GM19467 (cell line): ENCODE results near the gene CKS1B.
A peak's percentile ranks its signal among the peaks of the same experiment; 100 is the strongest.
"Not testable (repeated sequence)": the region's sequence is repeated elsewhere in the genome, so short reads cannot be mapped to it uniquely, and the experiment has no call there.

Experiments used
- ATAC-seq: cut with Tn5 transposase; IDR thresholded peaks from one replicate; pipeline ENCODE4 v1.9.1; 2021; ENCODE audit warnings: mild to moderate bottlenecking, moderate library complexity; ENCODE audit not compliant: unreplicated experiment

Gene CKS1B

DNA sequence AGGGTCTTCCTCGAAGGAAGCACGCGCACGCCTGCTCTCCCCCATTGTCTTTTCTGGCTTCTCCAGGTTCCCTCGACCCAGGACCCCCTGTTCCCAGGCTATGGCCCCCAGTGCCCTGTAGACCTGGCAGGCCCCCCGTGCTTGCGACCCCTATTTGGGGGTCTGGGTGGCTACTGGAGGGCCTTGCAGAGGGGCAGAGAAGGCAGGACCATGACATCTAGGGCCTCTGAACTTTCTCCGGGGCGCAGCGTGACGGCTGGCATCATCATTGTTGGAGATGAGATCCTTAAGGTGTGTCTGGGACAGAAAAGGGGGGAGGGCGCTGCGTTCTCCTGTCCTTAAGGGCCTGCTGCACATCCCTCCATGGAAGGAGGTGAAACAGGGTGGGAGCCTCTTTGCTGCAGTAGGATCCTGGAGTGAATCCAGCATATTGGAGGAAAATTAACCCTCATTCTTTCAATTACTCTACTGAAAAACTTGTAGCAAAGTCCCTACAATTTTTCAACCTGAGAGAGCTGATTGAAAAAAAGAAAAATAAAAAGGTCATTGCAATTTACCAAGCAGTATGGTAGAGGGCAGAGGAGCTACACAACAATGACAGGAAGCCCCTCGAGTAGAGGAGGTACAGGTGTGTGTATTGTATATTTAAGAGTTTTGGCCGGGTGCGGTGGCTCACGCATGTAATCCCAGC is 9.4 kb downstream of the CKS1B start:
- no peak for ATAC-seq

DNA sequence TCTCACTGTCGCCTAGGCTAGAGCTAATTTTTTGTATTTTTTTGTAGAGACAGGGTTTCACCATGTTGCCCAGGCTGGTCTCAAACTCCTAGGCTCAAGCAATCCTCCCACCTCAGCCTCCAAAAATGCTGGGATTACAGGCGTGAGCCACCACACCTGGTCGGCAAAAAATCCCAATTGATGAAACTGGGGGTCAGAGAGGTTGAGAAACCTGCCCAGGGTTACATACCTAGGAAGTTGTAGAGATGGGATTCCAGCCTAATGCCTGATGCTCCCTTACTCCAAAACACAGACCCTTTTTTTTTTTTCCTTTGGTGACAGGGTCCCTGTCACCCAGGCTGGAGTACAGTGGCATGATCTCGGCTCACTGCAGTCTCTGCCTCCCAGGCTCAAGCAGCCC is 12.3 kb downstream of the CKS1B start:
- not testable (repeated sequence) for ATAC-seq

DNA sequence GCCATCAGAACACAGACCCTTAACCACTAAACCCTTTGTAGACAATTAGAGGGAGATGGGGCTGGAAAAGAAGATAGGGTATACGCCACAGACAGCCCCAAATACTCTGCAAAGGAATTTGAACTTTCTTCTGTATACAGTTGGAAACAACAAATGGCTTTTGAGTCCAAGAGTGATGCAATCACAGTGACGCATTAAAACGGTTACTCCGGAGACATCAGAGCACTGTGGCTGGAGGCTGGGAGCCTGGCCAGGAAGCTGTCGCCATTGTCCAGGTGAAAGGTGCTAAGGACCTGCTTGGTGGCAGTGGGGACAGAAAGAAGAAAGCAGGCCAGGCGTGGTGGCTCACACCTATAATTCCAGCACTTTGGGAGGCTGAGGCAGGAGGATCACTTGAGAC is 12.8 kb downstream of the CKS1B start:
- no peak for ATAC-seq

DNA sequence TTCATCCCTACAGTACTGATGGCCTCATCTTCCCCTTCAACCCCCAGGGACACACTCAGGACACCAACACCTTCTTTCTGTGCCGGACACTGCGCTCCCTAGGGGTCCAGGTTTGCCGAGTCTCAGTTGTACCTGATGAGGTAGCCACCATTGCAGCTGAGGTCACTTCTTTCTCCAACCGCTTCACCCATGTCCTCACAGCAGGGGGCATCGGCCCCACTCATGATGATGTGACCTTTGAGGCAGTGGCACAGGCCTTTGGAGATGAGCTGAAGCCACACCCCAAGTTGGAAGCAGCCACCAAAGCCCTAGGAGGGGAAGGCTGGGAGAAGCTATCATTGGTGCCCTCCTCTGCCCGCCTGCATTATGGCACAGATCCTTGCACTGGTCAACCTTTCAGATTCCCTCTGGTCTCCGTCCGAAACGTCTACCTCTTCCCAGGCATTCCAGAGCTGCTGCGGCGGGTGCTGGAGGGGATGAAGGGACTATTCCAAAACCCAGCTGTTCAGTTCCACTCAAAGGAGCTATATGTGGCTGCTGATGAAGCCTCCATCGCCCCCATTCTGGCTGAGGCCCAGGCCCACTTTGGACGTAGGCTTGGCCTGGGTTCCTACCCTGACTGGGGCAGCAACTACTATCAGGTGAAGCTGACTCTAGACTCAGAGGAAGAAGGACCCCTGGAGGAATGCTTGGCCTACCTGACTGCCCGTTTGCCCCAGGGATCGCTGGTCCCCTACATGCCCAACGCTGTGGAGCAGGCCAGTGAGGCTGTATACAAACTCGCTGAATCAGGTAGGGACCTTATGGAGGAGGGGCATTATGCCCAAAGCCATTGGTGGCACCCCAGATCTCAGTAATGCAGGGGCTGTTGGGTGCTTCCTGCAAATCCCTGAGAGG is 13.8 kb downstream of the CKS1B start:
- ATAC-seq, result no peak

DNA sequence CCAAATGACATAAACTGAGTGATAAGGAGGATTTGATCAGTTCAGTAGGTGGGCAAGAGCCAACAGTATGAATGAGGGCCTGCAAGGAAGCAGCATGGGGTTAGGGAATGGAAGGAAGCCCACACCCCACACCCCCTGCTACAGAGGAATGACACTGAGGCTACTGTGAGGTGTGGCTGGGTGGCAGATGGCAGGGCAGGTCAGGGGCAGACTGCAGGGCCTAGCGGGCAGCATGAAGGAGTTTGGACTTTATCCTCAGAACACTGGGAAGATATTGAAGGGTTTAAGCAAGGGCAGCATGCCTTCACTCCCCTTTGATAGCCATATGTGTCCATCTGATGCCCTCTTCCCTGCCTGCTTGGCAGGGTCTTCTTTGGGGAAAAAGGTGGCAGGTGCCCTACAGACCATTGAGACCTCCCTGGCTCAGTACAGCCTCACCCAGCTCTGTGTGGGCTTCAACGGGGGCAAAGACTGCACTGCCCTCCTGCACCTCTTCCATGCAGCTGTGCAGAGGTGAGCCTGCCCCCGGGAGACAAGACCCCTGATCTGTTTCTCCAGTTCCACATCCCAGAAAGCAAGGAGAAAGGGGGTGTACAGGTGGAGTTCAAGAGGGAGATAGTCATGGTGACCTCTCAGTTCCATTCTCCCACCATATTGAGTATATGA is 14.8 kb downstream of the CKS1B start:
- ATAC-seq, result no peak

DNA sequence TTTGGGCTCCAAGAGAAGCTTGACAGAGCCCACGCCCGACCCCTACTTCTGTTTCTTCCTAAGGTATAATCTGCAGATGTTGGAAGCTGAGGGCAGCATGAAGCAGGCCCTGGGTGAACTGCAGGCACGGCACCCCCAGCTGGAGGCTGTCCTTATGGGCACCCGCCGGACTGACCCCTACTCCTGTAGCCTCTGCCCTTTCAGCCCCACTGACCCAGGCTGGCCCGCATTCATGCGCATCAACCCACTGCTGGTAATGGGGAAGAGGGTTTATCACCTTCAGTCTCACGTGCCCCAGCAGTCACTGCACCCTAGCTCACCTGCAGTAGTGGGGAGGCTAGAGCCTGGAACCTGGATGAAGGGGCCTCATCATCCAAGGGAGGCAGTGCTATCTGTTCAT is 15.8 kb downstream of the CKS1B start:
- no peak for ATAC-seq

DNA sequence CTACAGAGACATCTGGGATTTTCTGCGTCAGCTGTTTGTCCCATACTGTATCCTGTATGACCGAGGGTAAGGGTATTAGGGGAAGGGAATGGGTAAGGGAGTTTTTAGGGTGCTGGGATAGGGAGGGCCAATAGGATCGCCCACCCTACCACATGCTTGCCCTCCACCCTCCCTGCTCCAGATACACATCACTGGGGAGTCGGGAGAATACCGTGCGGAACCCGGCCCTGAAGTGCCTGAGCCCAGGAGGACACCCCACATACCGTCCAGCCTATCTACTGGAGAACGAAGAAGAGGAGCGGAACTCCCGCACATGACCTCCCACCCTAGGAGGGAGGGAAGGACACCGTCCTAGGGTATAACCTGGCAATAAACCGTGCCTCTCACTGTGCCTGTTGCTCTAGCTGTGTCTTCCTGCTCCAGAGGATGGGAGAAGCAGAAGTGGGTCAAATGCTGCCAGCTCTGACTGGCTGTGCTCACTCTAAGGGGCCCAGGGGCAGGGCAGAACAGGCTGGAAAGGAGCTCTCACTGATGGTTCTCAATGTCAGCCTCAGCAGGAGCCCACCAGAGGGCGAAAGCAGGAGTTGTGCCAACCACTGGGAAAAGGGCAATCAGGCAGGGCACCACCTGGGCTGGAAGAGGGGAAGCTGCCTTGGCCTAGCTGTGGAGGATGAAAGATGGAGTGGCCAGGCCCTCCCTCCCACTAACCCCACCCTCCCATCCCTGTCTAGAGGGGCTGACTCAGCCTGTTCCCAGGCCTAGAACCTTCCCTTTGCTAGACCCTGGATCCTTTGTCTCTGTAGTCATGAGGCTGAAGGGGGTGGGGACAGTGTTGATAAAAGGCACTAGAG is 18.5 kb downstream of the CKS1B start:
- no peak for ATAC-seq

DNA sequence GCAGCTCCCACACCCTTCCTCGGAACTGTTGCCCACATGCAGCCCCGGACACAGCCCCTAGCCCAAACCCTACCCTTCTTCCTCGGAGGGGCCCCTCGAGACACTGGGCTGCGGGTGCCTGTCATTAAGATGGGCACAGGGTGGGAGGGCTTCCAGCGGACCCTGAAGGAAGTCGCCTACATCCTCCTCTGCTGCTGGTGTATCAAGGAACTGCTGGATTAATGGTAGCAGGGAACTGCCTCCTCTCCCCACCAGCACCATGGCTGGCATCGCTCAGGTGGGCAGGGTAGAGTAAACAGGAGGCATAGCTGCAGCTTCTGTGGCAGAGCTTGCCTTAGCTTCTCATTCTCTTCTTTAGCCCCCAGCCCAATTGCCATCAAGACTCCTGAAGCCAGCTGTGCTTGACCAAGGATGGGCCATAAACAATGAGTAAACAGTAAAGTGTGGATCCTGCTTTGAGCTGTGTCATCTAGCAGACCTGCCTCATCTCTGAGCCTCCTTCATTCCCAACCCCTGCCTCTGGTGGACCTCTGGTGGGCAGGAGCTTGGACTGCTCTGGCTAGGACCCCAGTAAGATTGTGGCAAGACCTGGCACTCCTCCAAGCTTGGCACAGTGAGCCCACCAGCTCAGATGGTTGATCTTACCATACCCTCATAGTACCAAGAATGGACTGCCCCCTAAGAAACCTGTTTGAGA is 19.2 kb downstream of the CKS1B start, which contains the start of gene LENEP:
LENEP (plus strand) TSS at position 15 of the 697 bp plus-strand sequence; CDS start at position 37, 22 bp downstream.
- no peak for ATAC-seq

DNA sequence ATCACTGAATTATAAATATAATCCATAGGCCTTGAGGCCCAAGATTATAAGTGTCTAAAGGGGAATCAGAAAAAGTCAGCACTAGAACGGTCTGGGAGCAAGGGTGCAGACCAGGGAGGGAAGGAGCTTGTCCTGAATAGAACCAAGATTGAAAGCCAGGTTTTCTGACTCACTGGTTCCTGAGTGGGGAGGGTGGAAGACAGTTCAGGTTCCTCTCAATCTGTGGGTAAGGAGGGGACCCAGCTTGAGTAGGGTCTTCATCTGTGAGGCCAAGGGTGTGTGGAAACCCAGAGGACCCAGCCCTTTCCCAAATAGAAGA is 19.7 kb downstream of the CKS1B start:
- no peak for ATAC-seq

DNA sequence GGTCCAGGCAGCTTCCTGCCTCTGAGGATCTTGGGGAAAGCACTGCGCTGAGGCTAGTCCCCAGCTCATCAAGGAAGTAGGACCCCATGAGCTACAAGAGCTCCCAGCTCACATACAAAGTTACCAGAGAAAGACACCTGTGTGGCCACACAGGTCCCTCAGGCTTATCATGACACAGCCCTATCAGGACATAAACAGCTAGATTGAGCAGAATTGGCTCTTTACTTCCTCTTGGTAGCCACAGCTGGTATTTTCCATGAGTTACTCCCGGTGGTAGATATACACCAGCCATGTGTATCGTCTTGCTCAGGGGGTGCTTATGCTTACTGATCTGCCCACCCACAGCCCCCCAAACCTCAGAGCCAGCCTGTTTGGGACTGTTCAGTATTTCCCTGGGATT is 20.1 kb downstream of the CKS1B start:
- ATAC-seq, result no peak

DNA sequence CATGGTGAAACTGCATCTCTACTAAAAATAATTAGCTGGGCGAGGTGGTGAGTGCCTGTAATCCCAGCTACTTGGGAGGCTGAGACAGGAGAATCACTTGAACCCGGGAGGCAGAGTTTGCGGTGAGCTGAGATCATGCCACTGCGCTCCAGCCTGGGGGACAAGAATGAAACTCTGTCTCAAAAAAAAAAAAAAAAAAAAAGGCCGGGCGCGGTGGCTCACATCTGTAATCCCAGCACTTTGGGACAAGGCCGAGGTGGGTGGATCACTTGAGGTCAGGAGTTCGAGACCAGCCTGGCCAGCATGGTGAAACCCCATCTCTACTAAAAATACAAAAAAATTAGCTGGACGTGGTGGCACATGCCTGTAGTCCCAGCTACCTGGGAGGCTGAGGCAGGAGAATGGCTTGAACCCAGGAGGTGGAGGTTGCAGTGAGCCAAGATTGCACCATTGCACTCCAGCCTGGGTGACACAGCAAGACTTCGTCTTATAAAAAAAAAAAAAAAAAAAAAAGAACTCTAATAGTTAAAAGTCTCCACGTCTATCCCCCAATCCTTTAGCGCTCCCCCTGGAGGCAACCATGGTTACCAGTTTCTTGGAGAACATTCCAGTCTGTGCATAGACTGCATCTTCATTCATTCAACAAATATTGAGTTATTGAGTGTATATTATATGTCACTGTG is 21.0 kb downstream of the CKS1B start:
- ATAC-seq, result not testable (repeated sequence)

DNA sequence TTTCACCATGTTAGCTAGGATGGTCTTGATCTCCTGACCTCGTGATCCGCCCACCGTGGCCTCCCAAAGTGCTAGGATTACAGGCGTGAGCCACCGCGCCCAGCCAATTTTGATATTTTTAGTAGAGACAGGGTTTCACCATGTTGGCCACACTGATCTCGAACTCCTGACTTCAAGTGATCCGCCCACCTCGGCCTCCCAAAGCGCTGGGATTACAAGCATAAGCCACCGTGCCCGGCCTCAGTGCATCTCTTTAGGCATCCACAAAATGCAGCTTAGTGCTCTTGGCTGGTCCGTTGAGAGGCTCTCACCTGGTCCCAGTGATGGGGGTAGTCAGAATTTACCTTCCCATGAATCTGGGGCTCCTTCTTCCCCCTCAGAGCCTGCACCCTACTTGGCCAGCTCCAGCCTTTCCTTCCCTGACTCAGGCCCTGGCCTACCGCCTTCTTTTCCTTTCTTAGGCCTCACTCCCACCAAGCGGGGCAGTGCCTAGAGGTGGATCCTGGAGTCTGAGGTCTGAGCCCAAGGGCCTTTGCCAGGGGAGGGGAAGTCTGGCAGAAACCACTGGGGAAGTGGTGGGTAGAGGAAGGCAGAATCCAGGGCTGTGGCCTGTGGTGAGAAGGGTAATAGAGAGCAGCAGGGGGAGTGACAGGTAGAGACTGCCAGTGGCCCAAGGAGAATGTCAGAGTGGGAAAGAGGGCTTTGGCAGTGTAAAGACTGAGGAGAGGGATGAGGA is 22.7 kb downstream of the CKS1B start:
- ATAC-seq, result no peak

DNA sequence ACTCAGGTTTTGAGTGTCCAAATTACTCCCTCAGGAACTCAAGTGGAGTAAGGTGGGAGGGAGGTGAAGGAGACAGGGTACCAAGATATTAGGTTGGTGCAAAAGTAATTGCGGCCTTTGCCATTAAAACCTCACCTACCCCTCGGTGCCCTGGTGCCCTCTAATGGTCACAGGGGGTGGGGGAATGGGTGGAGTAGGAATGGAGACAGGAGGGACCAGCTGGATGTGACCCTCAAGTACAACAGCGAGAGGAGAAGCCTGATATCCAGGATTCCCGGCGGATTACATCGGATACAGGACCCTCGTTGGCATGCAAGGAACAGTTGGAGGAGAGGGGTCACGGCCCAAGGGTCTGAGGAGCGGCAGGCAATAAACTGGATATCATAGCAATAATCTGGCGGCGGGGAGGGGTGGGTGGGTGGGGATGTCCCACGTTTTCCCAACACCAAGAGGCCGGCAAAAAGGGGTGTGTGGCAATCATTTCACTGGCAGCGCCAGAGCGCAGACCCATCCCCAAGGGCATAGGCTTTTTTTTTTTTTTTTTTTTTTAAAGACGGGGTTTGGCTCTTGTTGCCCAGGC is 23.8 kb downstream of the CKS1B start:
- ATAC-seq, result no peak

DNA sequence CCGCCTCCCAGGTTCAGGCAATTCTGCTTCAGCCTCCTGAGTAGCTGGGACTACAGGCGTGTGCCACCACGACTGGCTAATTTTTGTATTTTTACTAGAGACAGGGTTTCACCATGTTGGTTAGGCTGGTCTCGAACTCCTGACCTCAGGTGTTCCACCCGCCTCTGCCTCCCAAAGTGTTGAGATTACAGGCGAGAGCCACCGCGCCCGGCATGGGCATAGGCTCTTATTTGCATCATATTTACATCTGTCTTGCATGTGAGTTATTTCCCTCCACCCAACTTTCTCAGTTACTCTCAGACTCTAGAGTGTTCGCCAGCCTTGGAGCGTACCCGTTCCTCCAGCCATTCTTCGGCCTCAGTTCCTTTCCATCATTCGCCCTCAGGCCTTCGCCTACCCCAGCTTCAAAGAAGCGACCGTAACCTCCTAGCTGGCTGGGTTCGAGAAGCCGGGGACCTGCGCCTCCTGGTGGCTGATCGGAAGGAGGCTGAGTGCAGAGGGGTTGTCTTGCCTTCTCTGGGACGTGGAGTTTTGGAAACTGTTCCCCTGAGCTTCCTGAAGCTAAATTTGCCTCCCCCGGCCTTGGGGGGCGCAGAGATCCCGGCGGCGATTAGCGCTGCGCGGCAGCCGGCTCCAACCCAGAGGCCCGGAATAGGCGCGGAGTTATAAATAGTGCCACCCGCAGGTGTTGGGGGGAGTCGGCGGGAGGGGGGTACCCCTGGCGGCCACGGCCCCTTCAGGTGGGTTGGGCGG is 24.5 kb downstream of the CKS1B start:
- no peak for ATAC-seq

DNA sequence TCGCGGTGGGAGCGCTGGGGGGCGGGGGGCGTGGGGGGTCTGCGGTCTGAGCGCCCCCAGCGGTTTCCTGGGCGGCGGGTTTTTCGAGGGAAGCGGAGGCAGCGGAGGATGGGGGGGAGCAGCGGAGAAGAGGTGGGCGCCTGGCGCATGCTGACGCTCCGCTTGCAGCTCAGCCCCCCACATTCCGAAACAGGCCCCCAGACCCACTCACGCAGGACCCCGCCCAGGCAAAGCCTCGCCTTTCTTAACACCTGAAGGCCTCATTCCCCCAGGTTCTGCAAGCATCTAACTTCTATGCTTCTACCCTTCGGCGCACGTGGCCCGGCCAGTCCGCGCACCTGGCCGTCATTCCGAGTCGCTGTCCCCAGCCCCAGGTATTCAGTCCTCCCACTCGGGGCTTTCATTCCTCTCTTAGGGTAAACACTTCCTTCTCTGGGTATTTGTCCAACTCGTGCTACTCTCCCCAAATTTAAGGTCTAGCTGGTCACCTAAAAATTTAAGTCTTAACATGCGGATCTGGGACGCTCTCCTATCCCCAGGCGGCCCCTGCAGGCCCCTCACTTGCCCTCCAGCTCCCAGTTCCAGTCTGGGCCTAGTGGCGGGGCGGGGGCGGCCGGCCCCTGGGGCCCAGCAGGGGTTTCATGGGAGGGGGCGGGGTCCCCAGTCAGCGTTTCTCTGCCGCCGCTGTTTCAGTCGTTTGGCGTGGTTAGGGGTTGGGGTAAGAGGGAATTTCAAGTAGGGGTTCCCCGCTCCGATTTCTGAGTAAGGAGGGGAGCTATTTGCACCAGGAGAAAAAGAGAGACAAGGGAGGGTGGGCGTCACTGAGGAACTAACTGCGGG is 25.3 kb downstream of the CKS1B start:
- ATAC-seq, result no peak

DNA sequence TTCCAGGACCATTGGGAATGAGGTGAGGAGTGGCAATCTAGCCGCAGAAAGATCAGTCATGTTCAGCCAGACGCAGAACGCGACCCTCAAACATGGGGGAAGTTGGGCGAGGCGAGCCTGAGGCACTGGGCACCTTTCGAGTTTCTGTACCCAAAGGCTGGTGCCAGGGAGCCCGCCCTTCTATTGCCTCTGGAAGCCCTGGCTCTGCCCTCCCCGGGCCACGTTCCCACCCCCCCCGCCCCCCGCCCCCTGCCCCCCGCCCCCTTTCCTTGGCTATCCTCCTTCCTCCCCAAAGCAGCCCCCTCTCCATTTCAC is 25.9 kb downstream of the CKS1B start:
- ATAC-seq, result no peak

DNA sequence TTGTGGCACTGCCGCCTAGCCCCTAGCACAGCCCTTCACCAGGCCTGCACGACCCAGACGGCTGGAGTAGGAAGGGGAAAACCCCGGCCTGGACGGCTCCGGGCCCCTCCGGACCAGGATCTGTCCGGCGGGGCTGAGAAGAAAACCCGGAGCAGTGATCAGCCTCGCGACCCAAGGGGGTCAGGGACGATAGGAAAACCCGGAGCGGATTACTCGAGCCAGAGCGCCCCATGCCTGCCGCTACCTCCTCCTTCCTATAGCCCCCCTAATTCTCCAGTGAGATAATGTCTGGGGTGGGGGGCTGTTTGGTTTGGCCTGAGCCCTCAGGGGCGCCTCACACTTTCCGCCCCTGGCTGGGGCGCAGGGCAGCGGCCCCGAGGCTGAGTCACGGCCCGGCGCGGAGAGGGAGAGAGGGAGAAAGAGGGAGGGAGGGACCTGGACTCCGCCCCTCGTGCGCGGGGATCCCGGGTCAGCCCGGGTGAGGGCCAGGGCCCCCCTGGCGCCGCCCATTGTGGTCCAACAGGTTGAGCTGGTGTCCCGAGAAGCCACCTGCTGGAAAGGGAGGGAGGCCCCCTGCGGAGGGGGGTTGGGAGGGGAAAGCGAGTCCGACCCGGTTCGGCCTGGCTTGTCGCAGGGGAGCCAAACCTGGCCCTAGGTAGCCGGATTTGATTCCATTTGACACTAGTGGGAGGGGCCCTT is 26.4 kb downstream of the CKS1B start:
- peak; percentile 32 for ATAC-seq
